SIG-M5 treated with dmso at 0.1 percent for 504 hours (cell line): Measurements from ENCODE around the gene RFT1.
A peak's percentile ranks its signal among the peaks of the same experiment; 100 is the strongest.
"Not testable (repeated sequence)": the region's sequence is repeated elsewhere in the genome, so short reads cannot be mapped to it uniquely, and the experiment has no call there.

ENCODE experiments used
- DNase-seq: peaks from one replicate; lab custom pipeline; 2025; ENCODE audit not compliant: unreplicated experiment; lab: John Stamatoyannopoulos, UW

RFT1 gene

GRCh38 chr3:53163444-53164387, 33.5 kb upstream of the RFT1 start:
- no peak for DNase-seq

GRCh38 chr3:53162672-53163443, 32.6 kb upstream of the RFT1 start:
- no peak for DNase-seq

- DNase-seq, result peak; percentile 68
Measured at GRCh38 chr3:53161820-53162671, 31.8 kb upstream of the RFT1 start.

DNA sequence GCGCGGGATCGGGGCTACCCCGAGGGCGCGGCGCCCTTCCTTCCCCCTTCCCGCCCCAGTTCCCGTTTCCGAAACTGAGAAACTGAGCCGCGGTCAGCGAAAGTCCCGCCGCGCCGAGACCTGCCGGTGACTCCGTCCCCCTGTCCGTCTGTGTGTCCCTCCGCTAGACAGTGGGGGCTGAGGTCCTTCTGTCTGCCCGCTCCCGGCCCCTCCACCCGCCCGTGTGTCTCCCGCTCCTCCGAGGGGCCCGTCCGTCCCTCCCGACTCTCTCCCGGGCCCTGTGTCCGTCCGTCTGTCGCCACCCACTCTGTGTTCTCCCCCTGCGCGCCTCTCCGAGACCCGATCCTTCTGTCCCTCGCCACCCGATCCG, 31.2 kb upstream of the RFT1 start:
- peak; percentile 22 for DNase-seq

DNA sequence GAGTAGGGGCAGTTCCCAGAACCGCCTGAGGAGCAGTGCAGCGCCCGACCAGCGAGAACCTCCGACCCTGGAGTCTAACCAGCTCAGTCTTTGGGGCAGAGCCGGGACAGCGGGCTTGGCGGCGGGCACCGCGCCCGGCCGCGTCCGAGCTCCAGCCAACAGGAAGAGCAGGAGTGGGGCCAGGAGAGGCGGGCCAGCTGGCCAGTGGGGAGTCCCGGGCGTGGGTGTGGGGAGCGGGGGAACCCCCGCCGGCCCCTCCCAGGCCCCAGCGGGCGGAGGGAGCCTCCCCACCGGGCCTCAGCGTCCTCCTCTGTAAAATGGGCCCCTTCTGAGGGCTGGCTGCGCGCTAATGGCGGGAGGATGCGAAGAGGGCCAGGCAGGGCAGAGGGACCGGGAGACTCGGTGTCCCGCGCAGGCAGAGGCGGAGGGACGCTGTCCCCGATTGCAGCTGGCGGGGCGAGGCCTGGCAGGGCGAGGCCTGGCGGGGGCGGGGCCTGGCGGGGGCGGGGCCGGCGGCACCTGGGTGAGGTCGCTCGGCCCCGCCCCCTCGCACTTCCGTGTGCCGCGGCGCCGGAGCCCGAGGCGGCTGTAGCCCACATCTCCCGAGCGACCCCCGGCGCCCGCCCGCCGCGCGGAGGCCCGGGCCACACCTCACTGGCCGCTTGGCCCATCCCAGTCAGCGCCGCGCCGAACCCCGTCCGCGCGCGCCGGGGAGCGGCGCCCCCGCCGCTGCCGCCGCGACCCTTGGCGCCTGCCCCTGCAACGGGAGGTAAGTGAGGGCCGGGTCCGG, 30.6 kb upstream of the RFT1 start, which contains the start of gene PRKCD:
Gene PRKCD (plus strand): TSS at position 550 of the 790 bp plus-strand sequence. CDS start 17,214 bp downstream, outside the sequence.
- DNase-seq, result peak; percentile 72

DNA sequence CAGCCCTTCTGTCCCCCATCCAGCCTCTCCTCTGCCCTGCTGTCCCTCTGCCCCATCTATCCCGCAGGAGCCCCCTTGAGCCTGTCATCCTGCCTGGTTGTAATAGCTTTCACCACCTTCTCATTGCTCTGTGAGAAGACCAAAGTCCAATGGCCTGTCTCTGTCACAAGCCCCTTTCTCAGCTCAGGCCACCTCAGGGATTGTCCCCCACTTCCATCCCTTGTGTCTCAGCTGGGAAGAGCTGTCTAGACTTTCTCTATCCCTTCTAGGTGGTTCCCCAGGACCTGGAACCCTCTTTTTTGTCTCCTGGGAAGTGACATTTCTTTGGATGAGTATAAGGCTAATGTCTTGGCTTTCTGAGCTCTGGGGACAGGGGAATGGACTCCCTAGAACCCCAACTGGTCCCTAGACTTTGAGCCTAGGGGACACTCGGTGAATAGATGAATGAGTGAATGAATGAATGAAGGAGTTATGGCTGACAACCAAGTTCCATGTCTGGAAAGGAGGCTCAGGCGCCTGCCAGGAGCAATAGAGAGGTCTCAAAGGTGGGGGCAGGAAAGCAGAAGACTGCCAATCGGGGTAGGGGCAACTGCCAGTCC, 29.9 kb upstream of the RFT1 start:
- no peak for DNase-seq

- no peak for DNase-seq
Measured at GRCh38 chr3:53159156-53160060, 29.2 kb upstream of the RFT1 start.

- peak; percentile 73 for DNase-seq
Measured at GRCh38 chr3:53158765-53159155, 28.5 kb upstream of the RFT1 start.

DNA sequence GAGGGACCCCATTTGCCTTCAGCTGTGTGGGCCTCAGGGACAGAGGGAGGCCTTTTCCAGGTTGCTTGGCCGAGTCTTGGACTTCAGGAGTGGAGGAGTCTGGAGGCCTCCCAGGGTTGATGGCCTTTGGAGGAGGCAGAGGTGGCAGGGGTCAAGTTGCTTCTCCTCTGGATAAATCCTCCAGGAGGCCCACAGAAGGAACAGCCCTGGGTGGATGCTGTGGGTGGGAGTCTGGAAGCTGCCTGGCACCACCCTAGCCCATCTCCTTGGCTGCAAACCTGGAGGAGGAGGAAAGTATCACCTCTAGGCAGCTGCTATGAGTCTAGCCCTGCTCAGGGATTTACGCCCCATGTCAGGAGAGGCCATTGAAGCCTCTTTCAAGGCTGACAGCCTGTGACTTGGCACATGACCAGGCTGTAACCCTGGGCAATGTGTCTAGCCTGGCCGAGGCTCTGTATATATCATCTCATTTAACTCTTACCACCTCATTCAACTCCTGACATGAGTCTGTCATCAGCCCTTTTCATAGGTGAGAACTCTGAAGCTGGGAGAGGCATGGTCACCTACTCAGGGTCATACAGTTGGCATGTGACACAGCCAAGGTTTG, 27.8 kb upstream of the RFT1 start:
- no peak for DNase-seq

- no peak for DNase-seq
Measured at GRCh38 chr3:53156368-53156834, 26.2 kb upstream of the RFT1 start.

DNA sequence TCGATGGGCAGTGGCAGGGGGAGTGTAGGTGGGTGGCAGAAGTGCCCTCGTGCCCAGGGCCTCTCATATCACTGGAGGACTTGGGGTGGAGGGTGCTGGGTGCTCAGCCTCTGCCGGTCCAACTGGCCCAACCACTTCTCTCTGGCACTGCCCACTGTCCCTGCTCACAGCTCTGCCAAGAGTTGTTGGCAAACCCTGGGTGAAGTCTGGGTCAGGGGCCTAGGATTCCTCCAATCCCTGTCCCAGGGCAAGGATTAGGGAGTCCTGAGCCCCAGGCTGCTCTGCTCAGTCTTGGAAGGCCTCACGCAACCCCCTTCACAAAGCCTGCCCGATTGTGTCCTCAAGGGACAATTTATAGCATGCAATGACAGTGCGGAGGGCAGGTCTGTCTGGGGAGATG, 25.5 kb upstream of the RFT1 start:
- peak; percentile 49 for DNase-seq

DNA sequence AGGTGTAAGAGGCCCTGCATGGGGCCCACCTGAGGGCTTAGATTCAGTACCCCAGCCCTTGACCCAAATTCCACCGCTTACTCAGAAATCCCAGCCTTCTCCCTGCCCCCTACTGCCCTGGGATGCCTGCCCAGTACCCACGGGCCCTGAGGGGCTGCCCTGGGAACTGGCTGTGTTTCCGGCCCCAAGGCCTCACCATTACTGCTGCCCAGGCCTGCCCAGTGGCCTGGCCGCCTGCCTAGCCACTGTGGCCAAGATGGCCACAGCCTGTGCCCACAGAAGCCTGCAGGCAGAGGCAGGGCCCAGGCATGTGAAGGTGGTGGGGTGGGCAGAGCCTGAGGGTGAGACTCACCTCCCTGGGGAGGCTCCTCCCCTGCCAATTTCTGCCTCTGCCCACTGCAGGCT, 24.6 kb upstream of the RFT1 start:
- DNase-seq, result no peak

GRCh38 chr3:53153980-53154379, 23.7 kb upstream of the RFT1 start:
- no peak for DNase-seq

GRCh38 chr3:53153264-53153823, 23.1 kb upstream of the RFT1 start:
- no peak for DNase-seq

- DNase-seq, result no peak
Measured at GRCh38 chr3:53151870-53152660, 21.8 kb upstream of the RFT1 start.

GRCh38 chr3:53151465-53151864, 21.2 kb upstream of the RFT1 start:
- no peak for DNase-seq

DNA sequence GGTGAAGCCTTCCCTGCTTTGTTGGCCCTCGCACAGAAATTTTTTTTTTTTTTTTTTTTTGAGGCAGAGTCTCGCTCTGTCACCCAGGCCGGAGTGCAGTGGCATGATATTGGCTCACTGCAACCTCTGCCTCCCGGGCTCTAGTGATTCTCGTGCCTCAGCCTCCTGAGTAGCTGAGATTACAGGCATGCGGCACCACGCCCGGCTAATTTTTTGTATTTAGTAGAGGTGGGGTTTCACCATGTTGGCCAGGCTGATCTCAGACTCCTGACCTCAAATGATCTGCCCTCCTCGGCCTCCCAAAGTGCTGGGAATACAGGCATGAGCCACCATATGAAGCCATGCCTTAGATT, 20.8 kb upstream of the RFT1 start:
- DNase-seq, result not testable (repeated sequence)
